Type B pancreatic cell (in vitro differentiated cells): ENCODE results near the gene ATAD2B. TPM values are rescaled to one million over a fixed set of nuclear protein-coding genes. Genes with fewer than 3 reads are reported as not detected.

Experiments used
- DNase-seq: peaks from one replicate; pipeline ENCODE4 v3.0.0; 2021; ENCODE audit warnings: mixed read lengths; ENCODE audit not compliant: unreplicated experiment; ENCODE audit errors: extremely low spot score
- H3K27ac Mint-ChIP-seq: 2 replicates; pipeline ENCODE4 v1.8.0; 2021; ENCODE audit warnings: mild to moderate bottlenecking, mixed read lengths
- H3K27me3 Mint-ChIP-seq: 2 replicates; pipeline ENCODE4 v1.8.0; 2021; ENCODE audit warnings: mixed read lengths
- H3K36me3 Mint-ChIP-seq: 2 replicates; pipeline ENCODE4 v1.8.0; 2021; ENCODE audit warnings: mixed read lengths
- H3K4me1 Mint-ChIP-seq: one replicate; pipeline ENCODE4 v1.8.0; 2021; ENCODE audit warnings: mixed read lengths; ENCODE audit not compliant: unreplicated experiment
- H3K4me3 Mint-ChIP-seq: 2 replicates; pipeline ENCODE4 v1.8.0; 2021; ENCODE audit warnings: mild to moderate bottlenecking, mixed read lengths
- H3K9me3 Mint-ChIP-seq: 2 replicates; pipeline ENCODE4 v1.8.0; 2021; ENCODE audit warnings: mixed read lengths
- total RNA-seq: library from RNA; stranded (reverse); gene quantifications from 2 replicates; pipeline ENCODE4 v1.2.1, GENCODE V29; 2021; ENCODE audit warnings: low replicate concordance
- TF ChIP-seq, protein P1 (sequence below): fragments of 200-600 bp; sonication (generic); conservative IDR thresholded peaks from 2 replicates; pipeline ENCODE4 v1.5.0; 2021; ENCODE audit warnings: antibody characterized with exemption, mild to moderate bottlenecking

ATAD2B gene
- total RNA-seq, 1 donor from 2014 or later: 25.7 TPM

DNA sequence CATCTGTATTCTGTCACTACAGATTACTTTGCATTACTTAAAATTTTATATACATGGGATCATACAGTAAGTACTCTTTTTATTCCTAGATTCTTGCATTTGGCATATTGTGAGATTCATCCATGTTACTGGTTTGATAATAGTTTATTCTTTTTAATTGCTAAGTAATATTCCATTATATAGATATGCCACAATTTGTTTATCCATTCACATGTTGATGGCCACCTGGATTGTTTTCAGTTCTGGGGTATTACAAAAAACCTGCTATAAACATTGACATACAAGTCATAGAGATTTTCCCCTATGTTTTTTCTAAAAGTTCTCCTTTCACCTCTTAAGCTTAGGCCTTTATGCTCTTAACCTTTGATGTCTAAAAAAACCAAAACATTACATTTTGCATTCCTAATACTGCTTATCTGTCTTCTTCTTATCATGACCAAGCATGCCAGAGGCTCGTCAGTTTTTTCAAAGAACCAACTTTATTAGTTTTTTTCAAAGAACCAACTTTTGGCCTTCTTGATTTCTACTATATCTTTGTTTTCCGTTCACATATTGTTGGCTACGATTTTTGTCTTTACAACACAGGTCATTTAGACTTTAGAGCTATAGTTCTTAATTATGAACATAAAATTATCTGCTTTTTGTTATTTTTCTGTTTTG lies 86.9 kb downstream of the ATAD2B start:
- TF ChIP-seq, protein P1, sequence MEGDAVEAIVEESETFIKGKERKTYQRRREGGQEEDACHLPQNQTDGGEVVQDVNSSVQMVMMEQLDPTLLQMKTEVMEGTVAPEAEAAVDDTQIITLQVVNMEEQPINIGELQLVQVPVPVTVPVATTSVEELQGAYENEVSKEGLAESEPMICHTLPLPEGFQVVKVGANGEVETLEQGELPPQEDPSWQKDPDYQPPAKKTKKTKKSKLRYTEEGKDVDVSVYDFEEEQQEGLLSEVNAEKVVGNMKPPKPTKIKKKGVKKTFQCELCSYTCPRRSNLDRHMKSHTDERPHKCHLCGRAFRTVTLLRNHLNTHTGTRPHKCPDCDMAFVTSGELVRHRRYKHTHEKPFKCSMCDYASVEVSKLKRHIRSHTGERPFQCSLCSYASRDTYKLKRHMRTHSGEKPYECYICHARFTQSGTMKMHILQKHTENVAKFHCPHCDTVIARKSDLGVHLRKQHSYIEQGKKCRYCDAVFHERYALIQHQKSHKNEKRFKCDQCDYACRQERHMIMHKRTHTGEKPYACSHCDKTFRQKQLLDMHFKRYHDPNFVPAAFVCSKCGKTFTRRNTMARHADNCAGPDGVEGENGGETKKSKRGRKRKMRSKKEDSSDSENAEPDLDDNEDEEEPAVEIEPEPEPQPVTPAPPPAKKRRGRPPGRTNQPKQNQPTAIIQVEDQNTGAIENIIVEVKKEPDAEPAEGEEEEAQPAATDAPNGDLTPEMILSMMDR: no peak
- Mint-ChIP-seq H3K9me3 (peaks cover 12% of the 10 kb centered on the region), H3K4me3 (no peak overlapping the region), H3K27me3 (no peaks in the 10 kb centered on the region), H3K36me3 (peaks cover 43% of the 10 kb centered on the region), H3K27ac (no peak overlapping the region), H3K4me1 (no peaks in the 10 kb centered on the region)
- no peak for DNase-seq

DNA sequence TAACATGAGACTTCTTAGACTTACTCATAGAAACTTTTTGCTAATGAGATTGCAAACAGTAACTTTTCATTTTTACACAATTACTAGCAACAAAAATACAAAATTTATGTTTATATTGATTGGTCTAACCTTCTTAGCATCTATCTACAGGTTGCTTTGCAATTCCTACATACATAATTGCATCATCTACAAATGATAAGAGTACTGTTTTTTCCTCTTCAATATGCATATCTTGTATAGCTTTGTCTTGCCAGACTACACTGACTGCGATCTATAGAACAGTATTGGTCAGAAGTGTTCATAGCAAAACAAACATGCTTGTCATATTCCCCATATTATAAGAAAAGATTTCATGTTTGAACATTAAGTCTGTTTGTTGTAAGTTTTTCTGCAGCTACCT lies 87.9 kb downstream of the ATAD2B start:
- TF ChIP-seq, protein P1: no peak
- H3K36me3 Mint-ChIP-seq: peaks cover 37% of the 10 kb centered on the region
- no peaks in the 10 kb centered on the region for H3K4me1 Mint-ChIP-seq
- DNase-seq: no peak
- H3K27ac Mint-ChIP-seq: no peak overlapping the region
- peaks cover 9% of the 10 kb centered on the region for H3K9me3 Mint-ChIP-seq
- H3K27me3 Mint-ChIP-seq: no peaks in the 10 kb centered on the region
- no peak overlapping the region for H3K4me3 Mint-ChIP-seq

- H3K27me3 Mint-ChIP-seq: no peaks in the 10 kb centered on the region
Observed at GRCh38 chr2:23838581-23838980, 88.3 kb downstream of the ATAD2B start.

DNA sequence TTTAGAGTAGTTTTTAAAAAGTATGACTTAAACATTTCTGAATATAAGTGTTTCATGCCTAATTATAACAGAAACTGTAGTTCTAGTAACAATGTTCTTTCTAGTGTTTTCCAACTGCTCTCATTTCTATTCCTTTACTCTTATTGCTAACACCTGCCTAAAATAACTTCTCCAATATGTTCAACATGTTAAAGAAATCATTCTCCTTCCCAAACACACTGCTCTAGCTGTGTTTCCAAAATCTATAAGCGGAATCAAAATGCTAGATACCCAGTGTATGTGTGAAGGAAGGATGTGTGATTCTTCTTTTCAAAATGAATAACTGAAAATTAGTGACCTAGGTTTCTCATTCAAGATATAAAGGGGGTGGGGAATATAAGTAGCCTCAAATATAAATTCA lies 89.1 kb downstream of the ATAD2B start:
- Mint-ChIP-seq H3K27me3 (no peaks in the 10 kb centered on the region), H3K27ac (no peak overlapping the region), H3K9me3 (peaks cover 9% of the 10 kb centered on the region), H3K36me3 (peaks cover 34% of the 10 kb centered on the region), H3K4me1 (no peaks in the 10 kb centered on the region), H3K4me3 (no peak overlapping the region)
- DNase-seq: no peak
- TF ChIP-seq, protein P1: no peak

More at GRCh38 chr2:23838581-23838980, 88.3 kb downstream of the ATAD2B start:
- peaks cover 9% of the 10 kb centered on the region for H3K9me3 Mint-ChIP-seq
- TF ChIP-seq, protein P1: no peak
- H3K36me3 Mint-ChIP-seq: peaks cover 37% of the 10 kb centered on the region
- DNase-seq: no peak
- H3K4me3 Mint-ChIP-seq: no peak overlapping the region
- no peaks in the 10 kb centered on the region for H3K4me1 Mint-ChIP-seq
- H3K27ac Mint-ChIP-seq: no peak overlapping the region

- no peak overlapping the region for H3K27ac Mint-ChIP-seq
- TF ChIP-seq, protein P1: no peak
- peaks cover 30% of the 10 kb centered on the region for H3K36me3 Mint-ChIP-seq
- H3K9me3 Mint-ChIP-seq: peaks cover 9% of the 10 kb centered on the region
- DNase-seq: no peak
- H3K27me3 Mint-ChIP-seq: no peaks in the 10 kb centered on the region
- no peaks in the 10 kb centered on the region for H3K4me1 Mint-ChIP-seq
- no peak overlapping the region for H3K4me3 Mint-ChIP-seq
Observed at GRCh38 chr2:23836971-23837565, 89.9 kb downstream of the ATAD2B start.
